HepG2 (cell line): ENCODE data around the gene SMAD6. TPM values are rescaled to one million over a fixed set of nuclear protein-coding genes. Genes with fewer than 3 reads are reported as not detected.

Experiments
- ATF4 ChIP-seq, 2 experiments: fragments of 450-650 bp in 1 of 2; sonication (generic) in 1 of 2; formaldehyde crosslinking; IDR thresholded peaks; 2 replicates each; pipeline versions ENCODE4 v1.5.0 to v1.8.0; 2020 to 2022; ENCODE audit warnings: mild to moderate bottlenecking in 1 of 2, missing genetic modification reagents in 1 of 2
- BCL3 ChIP-seq: sonication (generic); formaldehyde crosslinking; IDR thresholded peaks from 2 replicates; pipeline ENCODE4 v1.5.1; 2020; ENCODE audit warnings: mild to moderate bottlenecking, missing genetic modification reagents, moderate library complexity
- BORCS8-MEF2B ChIP-seq: sonication (generic); formaldehyde crosslinking; IDR thresholded peaks from 2 replicates; pipeline ENCODE4 v1.8.0; 2022; ENCODE audit warnings: mild to moderate bottlenecking, missing genetic modification reagents
- FOSL1 ChIP-seq: sonication (generic); formaldehyde crosslinking; IDR thresholded peaks from 2 replicates; pipeline ENCODE4 v1.9.0; 2021; ENCODE audit warnings: missing genetic modification reagents, borderline replicate concordance
- FUBP1 ChIP-seq: sonication (generic); formaldehyde crosslinking; IDR thresholded peaks from 2 replicates; pipeline ENCODE4 v1.5.1; 2020; ENCODE audit warnings: missing genetic modification reagents, mild to moderate bottlenecking, borderline replicate concordance
- GTF3A ChIP-seq: sonication (generic); formaldehyde crosslinking; conservative IDR thresholded peaks from 2 replicates; pipeline ENCODE4 v1.4.0; 2020; ENCODE audit warnings: mild to moderate bottlenecking, missing genetic modification reagents
- KAT7 ChIP-seq: IDR thresholded peaks from 2 replicates; pipeline ENCODE4 v1.6.1; 2018; ENCODE audit warnings: borderline replicate concordance, missing compliant biosample characterization
- MAFG ChIP-seq: sonication (generic); formaldehyde crosslinking; IDR thresholded peaks from 2 replicates; pipeline ENCODE4 v1.5.1; 2020; ENCODE audit warnings: mild to moderate bottlenecking, missing genetic modification reagents
- MYC ChIP-seq: sonication (generic); formaldehyde crosslinking; IDR thresholded peaks from 2 replicates; pipeline ENCODE4 v1.9.0; 2021; ENCODE audit warnings: missing genetic modification reagents, borderline replicate concordance
- NFKB2 ChIP-seq: sonication (generic); formaldehyde crosslinking; IDR thresholded peaks from 2 replicates; pipeline ENCODE4 v1.4.0; 2020; ENCODE audit warnings: missing genetic modification reagents, borderline replicate concordance
- NR0B2 ChIP-seq: sonication (generic); formaldehyde crosslinking; IDR thresholded peaks from 2 replicates; pipeline ENCODE4 v1.4.0; 2020; ENCODE audit warnings: mild to moderate bottlenecking, missing genetic modification reagents
- SALL2 ChIP-seq: sonication (generic); formaldehyde crosslinking; IDR thresholded peaks from 2 replicates; pipeline ENCODE4 v1.8.1; 2023; ENCODE audit warnings: mild to moderate bottlenecking, missing genetic modification reagents, inconsistent platforms
- ZFP36L1 ChIP-seq: sonication (generic); formaldehyde crosslinking; IDR thresholded peaks from 2 replicates; pipeline ENCODE4 v1.8.0; 2022; ENCODE audit warnings: mild to moderate bottlenecking, missing genetic modification reagents, moderate library complexity
- ZNF160 ChIP-seq: sonication (generic); formaldehyde crosslinking; IDR thresholded peaks from 2 replicates; pipeline ENCODE4 v1.8.0; 2022; ENCODE audit warnings: mild to moderate bottlenecking, inconsistent platforms, missing genetic modification reagents
- ZNF343 ChIP-seq: sonication (generic); formaldehyde crosslinking; IDR thresholded peaks from 2 replicates; pipeline ENCODE4 v1.4.0; 2020; ENCODE audit warnings: mild to moderate bottlenecking, missing genetic modification reagents
- ZNF619 ChIP-seq: sonication (generic); formaldehyde crosslinking; IDR thresholded peaks from 2 replicates; pipeline ENCODE4 v1.4.0; 2020; ENCODE audit warnings: mild to moderate bottlenecking, missing genetic modification reagents
- polyA plus RNA-seq, 8 experiments: library from polyadenylated mRNA; depleted of rRNA in 3 of 8; stranded (reverse) in 7 of 8; unstranded in 1 of 8; fragments of >200 nt; fragmentation: Illumina TruSeq in 4 of 8; extraction: Trizol in 4 of 8; gene quantifications; 2 replicates each; pipeline versions ENCODE4 v1.2.1 to v1.2.3, GENCODE V29; 2011 to 2016; ENCODE audit warnings: low read depth in 4 of 8, missing spikeins in 1 of 8, mixed read lengths in 1 of 8; ENCODE audit not compliant: insufficient read depth in 1 of 8
- total RNA-seq, 5 experiments: library from RNA; depleted of rRNA; stranded (reverse); fragments of >200 nt; fragmentation: Illumina TruSeq; extraction: Trizol; gene quantifications; 2 replicates each; pipeline ENCODE4 v1.2.3, GENCODE V29; 2016; ENCODE audit warnings: low read depth in 1 of 5
- TF ChIP-seq, protein P1 (sequence below): sonication (generic); formaldehyde crosslinking; IDR thresholded peaks from 2 replicates; pipeline ENCODE4 v1.5.1; 2020; ENCODE audit warnings: mild to moderate bottlenecking, missing genetic modification reagents, borderline replicate concordance

The SMAD6 gene
- total and polyA plus RNA-seq, 2 of the 13 experiments (the other 11 are each of a cell fraction or from before 2014, with no cell fraction given): 3.3 to 4.4 TPM

DNA sequence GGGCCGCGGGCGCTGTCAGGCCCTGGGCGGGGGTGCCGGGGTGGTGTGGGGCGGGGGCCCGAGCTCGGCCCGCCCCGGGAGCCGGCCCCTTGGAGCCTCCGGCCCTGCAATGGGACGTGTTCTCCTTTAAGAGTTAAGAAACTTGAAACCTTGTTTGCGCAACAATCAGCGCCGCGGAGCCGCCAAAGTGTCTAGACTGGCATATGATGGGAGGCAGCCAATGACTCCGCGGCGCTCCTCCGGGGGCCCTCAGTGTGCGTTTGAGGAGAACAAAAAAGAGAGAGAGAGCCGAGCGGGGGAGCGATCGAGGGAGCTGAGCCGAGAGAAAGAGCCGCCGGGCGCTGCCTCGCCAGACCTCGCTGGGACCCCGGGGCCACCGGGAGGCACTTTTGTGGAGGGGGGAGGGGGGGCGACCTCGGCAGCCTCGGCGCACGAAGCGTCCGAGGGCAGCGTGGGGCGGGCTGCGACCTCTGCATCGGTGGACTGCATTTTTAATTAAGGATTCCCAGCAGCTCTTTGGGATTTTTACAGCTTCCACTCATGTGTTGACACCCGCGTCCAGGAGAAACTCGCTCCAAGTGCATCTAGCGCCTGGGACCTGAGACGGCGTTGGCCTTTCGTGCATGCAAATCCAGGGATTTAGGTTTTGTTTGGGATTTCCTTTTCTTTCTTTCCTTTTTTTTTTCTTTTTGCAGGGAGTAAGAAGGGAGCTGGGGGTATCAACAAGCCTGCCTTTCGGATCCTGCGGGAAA is at the start of gene SMAD6 (continued):
- TF ChIP-seq, protein P1, sequence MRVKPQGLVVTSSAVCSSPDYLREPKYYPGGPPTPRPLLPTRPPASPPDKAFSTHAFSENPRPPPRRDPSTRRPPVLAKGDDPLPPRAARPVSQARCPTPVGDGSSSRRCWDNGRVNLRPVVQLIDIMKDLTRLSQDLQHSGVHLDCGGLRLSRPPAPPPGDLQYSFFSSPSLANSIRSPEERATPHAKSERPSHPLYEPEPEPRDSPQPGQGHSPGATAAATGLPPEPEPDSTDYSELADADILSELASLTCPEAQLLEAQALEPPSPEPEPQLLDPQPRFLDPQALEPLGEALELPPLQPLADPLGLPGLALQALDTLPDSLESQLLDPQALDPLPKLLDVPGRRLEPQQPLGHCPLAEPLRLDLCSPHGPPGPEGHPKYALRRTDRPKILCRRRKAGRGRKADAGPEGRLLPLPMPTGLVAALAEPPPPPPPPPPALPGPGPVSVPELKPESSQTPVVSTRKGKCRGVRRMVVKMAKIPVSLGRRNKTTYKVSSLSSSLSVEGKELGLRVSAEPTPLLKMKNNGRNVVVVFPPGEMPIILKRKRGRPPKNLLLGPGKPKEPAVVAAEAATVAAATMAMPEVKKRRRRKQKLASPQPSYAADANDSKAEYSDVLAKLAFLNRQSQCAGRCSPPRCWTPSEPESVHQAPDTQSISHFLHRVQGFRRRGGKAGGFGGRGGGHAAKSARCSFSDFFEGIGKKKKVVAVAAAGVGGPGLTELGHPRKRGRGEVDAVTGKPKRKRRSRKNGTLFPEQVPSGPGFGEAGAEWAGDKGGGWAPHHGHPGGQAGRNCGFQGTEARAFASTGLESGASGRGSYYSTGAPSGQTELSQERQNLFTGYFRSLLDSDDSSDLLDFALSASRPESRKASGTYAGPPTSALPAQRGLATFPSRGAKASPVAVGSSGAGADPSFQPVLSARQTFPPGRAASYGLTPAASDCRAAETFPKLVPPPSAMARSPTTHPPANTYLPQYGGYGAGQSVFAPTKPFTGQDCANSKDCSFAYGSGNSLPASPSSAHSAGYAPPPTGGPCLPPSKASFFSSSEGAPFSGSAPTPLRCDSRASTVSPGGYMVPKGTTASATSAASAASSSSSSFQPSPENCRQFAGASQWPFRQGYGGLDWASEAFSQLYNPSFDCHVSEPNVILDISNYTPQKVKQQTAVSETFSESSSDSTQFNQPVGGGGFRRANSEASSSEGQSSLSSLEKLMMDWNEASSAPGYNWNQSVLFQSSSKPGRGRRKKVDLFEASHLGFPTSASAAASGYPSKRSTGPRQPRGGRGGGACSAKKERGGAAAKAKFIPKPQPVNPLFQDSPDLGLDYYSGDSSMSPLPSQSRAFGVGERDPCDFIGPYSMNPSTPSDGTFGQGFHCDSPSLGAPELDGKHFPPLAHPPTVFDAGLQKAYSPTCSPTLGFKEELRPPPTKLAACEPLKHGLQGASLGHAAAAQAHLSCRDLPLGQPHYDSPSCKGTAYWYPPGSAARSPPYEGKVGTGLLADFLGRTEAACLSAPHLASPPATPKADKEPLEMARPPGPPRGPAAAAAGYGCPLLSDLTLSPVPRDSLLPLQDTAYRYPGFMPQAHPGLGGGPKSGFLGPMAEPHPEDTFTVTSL: no peak
- TF ChIP-seq FOSL1 (CRISPR knock-in tag) (no peak), ZNF160 (no peak), BCL3 (CRISPR knock-in tag) (no peak), ATF4 (CRISPR knock-in tag; IDR thresholded peaks at IDR 0.05) (no peak), FUBP1 (CRISPR knock-in tag) (no peak), BORCS8-MEF2B (CRISPR knock-in tag) (no peak), ZNF343 (CRISPR knock-in tag) (no peak), SALL2 (CRISPR knock-in tag) (no peak), GTF3A (CRISPR knock-in tag) (no peak), NFKB2 (CRISPR knock-in tag) (no peak), KAT7 (CRISPR knock-in tag) (no peak), ZFP36L1 (CRISPR knock-in tag) (no peak), MYC (CRISPR knock-in tag) (no peak; the same call in 1 of the 2 replicates), NR0B2 (no peak), ZNF619 (CRISPR knock-in tag) (no peak), MAFG (CRISPR knock-in tag) (no peak)
